Measurements from ENCODE around the gene NEURL1.

DNA sequence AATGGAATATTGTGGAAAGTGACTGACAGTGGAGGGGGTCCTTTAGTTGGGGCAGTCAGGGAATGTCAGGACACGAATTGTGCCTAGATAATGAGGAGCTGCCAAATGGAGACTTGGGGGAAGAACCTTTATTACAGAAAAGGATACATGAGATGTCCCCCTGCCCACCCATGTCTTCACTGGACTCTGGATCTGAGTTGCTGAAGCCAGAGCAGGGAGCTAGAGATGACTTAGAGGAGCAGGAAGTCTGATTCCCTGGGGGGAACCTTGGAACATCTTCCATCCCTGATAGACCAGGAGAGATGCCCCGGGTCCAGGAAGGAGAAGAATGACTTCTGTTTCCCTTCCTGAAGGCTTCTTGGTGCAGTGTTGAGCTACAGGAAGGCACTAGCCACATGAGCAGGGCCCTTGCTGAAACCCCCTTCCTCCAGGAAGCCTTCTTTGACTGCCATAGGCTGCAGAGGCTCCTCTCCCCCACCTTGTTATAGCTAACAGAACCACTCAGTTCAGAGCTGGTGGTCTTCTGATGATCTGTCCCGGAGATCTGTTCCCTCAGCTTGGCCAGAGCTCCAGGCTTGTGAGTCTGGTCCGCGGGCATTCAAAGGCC is 747 bp upstream of the NEURL1 start:
- TF ChIP-seq CTCF (IDR thresholded peaks at IDR 0.05 in 2 of 3, conservative IDR thresholded peaks at IDR 0.05 in 1 of 3; ENCODE audit: control insufficient read depth in 2 of 3, extremely low read depth in 1 of 3, insufficient read depth in 1 of 3, low read depth in 3 of 3, low read length in 3 of 3) (no peak), YBX1 (IDR thresholded peaks at IDR 0.05) (no peak), RAD51 (IDR thresholded peaks at IDR 0.05) (no peak), POLR2AphosphoS5 (IDR thresholded peaks at IDR 0.05; ENCODE audit: low read length) (no peak), CHD4 (IDR thresholded peaks at IDR 0.05) (no peak), ZZZ3 (IDR thresholded peaks at IDR 0.05; ENCODE audit: control insufficient read depth, insufficient read length, low read depth) (no peak), EZH2 (IDR thresholded peaks at IDR 0.05; ENCODE audit: borderline replicate concordance, control insufficient read depth, low read depth, low read length) (no peak), IRF4 (IDR thresholded peaks at IDR 0.05; ENCODE audit: low read depth, low read length) (no peak), ZNF24 (IDR thresholded peaks at IDR 0.05) (no peak), ESRRA (IDR thresholded peaks at IDR 0.05; ENCODE audit: low read length) (no peak)
- TF ChIP-seq, protein P1, sequence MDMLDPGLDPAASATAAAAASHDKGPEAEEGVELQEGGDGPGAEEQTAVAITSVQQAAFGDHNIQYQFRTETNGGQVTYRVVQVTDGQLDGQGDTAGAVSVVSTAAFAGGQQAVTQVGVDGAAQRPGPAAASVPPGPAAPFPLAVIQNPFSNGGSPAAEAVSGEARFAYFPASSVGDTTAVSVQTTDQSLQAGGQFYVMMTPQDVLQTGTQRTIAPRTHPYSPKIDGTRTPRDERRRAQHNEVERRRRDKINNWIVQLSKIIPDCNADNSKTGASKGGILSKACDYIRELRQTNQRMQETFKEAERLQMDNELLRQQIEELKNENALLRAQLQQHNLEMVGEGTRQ (IDR thresholded peaks at IDR 0.05; ENCODE audit: borderline replicate concordance, low read depth, low read length), result no peak

Measured in GM12878 (cell line).